Measurements from ENCODE around the gene HIRA.

- TF ChIP-seq CTCF (IDR thresholded peaks at IDR 0.05) = no peak
- no peak for TF ChIP-seq EP300 (IDR thresholded peaks at IDR 0.05)
- no peak for TF ChIP-seq POLR2A (IDR thresholded peaks at IDR 0.05)
Measured at GRCh38 chr22:19455585-19456370, 24.2 kb upstream of the HIRA start.
